ENCODE data around the gene MEAF6.
"Not testable (repeated sequence)": the region's sequence is repeated elsewhere in the genome, so short reads cannot be mapped to it uniquely, and the experiment has no call there.

Gene MEAF6

DNA sequence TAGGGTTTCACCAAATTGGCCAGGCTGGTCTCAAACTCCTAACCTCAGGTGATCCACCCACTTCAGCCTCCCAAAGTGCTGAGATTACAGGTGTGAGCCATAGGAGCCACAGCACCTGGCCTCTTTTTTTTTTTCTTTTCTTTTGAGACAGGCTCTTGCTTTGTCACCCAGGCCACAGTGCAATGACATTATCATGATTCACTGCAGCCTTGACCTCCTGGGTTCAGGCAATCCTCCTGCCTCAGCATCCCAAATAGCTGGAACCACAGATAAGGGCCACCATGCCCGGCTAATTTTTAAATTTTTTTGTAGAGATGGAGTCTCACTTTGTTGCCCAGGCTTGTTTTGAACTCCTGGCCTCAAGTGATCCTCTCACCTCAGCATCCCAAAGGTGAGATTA, 15.3 kb upstream of the MEAF6 start:
- not testable (repeated sequence) for DNase-seq

- no peak for DNase-seq
Observed at GRCh38 chr1:37519613-37520012, 5.0 kb upstream of the MEAF6 start.

DNA sequence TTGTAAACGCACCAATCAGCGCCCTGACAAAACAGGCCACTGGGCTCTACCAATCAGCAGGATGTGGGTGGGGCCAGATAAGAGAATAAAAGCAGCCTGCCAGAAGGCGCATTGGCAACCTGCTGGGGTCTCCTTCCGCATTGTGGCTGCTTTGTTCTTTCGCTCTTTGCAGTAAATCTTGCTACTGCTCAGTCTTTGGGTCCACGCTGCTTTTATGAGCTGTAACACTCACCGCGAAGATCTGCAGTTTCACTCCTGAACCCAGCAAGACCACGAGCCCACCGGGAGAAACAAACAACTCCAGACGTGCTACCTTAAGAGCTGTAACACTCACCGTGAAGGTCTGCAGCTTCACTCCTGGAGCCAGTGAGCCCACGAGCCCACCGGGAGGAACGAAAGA, 4.4 kb upstream of the MEAF6 start:
- not testable (repeated sequence) for DNase-seq

DNA sequence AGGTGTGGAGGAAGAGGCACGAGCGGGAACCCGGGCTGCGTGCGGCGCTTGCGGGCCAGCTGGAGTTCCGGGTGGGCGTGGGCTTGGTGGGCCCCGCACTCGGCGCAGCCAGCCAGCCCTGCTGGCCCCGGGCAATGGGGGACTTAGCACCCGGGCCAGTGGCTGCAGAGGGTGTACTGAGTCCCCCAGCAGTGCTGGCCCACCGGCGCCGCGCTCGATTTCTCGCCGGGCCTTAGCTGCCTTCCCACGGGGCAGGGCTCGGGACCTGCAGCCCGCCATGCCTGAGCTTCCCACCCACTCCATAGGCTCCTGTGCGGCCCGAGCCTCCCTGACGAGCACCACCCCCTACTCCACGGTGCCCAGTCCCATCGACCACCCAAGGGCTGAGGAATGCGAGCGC, 3.7 kb upstream of the MEAF6 start:
- not testable (repeated sequence) for DNase-seq

- DNase-seq = no peak
Observed at GRCh38 chr1:37517569-37517968, 3.0 kb upstream of the MEAF6 start.

DNA sequence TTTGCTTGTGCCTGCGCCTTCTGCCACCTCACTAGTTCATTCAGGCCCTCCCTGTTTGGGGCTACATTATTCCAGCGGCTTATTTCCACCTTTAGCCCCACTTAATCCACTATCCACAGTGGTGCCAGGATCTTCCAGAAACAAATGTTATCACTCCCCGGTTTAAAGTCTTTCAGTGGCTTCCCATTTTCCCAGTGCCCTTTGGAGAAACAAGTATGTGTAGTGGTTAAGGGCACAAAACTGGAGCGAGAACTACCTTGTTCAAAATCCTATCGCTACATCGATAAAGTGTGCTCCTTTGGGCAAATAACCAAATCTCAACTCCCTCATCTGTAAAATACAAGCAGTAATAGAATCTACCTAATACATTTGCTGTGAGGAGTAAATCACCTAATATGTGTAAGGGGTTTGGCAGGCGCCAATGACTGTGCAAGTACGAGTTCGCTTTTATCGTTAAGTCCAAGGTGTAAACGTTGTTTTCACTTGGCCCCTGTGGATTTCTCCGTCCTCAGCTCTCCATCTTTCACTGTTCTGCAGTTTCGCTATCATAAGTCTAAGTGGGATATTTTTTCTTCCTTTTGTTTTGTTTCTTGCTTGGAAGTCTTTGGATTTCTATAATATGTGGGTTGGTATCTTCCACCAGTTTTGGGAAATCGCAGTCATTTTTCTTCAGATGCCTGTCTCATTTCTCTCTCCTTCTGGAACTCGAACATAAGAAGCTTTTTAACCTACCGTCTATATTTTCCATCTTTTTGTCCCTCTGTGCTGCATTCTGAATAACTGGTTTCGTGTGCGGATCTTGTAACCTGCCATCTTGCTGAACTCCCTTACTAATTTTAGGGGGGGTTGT, 844 bp upstream of the MEAF6 start:
- no peak for DNase-seq

DNA sequence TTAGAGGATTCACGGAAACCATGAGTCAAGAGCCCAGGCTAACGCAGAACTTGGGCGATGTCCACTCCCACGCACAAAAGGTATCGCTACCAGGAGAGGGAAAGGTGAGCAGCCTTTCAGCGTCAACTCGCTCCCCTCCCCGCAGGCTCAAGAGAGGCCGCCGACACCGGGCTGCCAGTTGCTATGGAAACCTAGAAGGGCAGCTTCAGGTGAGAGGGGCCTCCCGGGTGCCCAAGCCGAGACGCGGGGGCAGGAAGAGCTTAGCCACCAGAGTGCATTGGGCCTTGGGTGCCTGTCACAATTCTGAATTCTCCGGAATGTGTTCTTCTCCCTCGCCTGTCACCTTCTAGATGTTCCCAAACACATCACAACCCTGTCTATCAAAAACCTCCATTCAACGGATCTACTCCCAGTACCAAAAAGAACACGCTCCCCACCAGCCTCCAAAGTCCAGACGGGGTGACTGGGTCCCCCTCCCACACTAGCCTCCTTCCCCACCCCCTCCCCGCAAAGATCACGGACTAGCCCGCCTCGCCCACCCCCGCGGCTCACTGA, 694 bp downstream of the MEAF6 start:
- DNase-seq = peak; percentile 46

GRCh38 chr1:37509181-37509580, 5.4 kb downstream of the MEAF6 start:
- DNase-seq = no peak

- no peak for DNase-seq
Observed at GRCh38 chr1:37506740-37507139, 7.8 kb downstream of the MEAF6 start.

DNA sequence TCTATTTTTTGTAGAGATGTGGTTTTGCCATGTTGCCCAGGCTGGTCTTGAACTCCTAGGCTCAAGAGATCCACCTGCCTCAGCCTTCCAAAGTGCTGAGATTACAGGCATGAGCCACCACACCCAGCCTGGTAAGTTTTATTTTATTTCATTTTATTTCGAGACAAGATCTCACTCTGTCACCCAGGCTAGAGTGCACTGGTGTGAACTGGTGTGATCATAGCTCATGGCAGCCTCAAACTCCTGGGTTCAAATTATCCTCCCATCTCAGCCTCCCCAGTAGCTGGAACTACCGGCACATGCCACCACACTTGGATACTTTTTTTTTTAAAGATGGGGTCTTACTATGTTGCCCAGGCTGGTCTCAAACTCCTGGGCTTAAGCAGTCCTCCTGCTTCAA, 11.8 kb downstream of the MEAF6 start:
- DNase-seq = not testable (repeated sequence)

DNA sequence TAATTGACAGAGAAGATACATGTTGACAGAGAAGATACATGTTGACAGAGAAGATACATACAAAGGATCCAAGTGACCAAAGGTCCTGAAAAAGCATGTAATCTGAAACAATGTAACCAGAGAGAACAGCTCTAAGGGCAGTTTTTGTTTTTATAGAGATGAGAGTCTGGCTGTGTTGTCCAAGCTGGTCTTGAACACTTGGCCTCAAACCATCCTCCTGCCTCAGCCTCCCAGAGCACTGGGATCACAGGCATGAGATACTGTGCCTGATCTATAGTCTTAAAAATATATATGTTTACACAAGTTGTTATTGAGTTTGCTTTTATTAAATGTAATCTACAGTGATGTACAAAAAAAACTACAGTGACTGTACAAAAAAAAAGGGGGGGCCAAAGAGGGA, 12.5 kb downstream of the MEAF6 start:
- DNase-seq = no peak

- DNase-seq = no peak
Observed at GRCh38 chr1:37501661-37502060, 12.9 kb downstream of the MEAF6 start.

- peak; percentile 44 for DNase-seq
Observed at GRCh38 chr1:37498872-37499617, 15.5 kb downstream of the MEAF6 start.

DNA sequence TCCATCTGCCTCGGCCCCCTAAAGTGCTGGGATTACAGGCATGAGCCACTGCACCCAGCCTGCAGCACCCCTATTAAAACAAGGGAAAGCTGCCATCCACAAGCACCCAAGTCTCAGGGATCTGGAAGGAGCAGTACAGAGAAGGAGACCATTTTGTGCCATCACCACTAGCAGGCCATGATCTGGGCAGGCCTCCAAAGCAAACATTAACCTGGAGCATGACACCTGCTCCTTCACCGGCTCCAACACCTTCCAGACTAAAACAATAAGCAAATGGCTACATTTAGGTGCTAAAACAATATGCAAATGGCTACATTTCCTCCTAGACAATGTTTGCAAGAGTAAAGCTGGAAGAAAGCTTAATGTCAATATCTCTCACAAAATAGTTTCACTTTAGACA, 16.7 kb downstream of the MEAF6 start:
- no peak for DNase-seq

DNA sequence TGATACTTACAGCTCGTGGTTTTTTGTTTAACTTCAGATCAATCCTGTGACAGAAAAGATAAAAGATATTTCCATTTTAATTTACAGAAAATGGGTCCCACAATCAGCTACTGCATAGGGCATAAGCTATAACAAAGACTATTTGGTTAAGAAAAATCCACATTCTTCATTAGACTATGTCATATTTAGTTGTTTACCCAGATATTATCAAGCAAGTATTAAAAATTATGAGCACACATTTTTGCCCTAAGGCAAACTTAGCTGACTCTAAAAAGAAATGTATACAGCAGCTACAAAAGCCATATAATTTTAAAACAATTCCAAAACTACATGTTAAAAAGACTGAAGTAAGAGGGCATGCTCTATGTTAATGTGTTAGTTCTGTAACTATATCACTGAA, 18.7 kb downstream of the MEAF6 start:
- DNase-seq = no peak

- no peak for DNase-seq
Observed at GRCh38 chr1:37493336-37494098, 21.0 kb downstream of the MEAF6 start.

DNA sequence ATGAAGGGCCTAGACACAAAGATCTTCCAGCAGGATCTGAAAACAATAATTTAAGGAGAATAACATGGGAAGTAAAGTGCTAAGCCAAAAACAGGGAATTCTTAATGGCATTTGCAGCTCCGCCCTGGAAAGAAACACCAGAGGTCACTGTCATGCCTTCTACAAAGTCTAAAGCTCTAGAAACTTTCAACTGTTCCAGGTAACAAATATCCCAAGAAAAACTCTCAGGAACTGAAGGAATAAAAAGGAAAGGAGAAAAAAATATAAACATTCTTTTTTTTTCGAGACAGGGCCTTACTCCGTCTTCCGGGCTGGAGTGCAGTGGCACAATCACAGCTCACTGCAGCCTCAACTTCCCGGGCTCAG, 27.0 kb downstream of the MEAF6 start:
- DNase-seq = no peak

DNA sequence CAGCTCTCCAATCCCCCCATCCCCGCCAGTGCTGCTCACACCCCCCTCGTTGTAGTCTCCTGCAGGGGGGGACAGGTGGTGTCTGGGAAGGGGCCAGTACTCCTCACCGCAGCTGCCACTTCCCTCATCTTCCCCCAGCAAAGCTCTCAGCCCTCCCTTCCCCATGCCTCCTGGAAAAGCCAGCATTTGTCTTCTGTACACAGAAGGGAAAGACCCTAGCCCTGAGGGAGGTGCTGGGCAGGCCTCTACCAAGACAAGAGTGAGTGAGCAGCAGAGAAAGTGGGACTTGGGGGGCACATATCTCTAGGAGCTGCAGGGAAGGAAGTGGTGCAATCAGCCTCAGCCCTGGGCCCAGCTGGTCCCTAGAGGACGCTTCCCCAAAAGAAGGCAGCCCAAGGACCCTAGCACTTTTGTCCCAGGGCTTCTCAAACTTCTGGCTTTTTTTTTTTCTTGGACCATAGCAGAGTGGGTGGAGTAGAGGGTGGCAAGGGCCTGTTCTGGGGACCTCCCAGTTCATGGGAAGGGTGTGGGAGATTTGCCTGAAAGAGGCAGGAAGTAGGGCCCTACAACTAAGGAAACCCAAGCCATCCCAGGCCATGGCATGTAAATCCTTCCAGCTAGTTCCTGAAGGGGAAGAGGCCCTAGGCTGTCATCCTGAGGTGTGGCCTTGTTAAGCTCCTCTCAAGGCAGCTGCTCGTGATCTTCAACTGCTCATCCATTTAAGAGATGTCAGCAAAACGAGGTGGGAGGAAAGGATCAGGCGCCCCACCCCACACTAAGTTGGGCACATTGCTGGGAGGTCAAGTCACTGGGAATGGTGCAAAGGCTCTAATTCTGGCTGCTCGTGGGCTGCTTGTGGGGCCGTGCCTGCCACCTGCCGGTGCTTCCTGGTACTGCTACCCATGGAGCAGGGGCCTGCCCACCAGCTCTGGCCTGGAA, 27.6 kb downstream of the MEAF6 start:
- DNase-seq = peak; percentile 70

GRCh38 chr1:37485902-37486679, 28.5 kb downstream of the MEAF6 start:
- no peak for DNase-seq

GRCh38 chr1:37484325-37485051, 30.1 kb downstream of the MEAF6 start:
- DNase-seq = no peak

DNA sequence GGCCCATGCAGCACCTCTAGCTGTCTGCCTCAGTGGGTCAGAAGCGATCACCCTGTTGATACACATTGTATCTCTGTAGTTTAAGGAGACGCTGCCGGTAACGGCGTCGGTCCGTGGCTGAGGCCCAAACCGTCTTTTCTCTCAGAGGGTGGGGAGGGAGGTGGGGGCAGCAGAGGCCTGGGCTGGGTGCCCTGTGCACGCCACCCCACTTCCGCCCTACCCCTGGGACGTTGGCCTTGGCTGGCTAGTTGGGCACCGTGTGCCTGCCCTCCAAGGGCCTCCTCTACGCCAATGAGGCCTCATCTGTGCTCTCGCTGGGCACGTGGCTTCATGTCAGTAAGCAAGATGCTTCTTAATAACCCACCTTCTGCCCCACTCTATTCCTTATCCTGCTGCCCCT, 30.8 kb downstream of the MEAF6 start:
- no peak for DNase-seq

Measured in midbrain (tissue), 1 donor.